K562 (cell line): ENCODE measurements around the gene RPS6KA2. TPM values are rescaled to one million over a fixed set of nuclear protein-coding genes. Genes with fewer than 3 reads are reported as not detected.
A peak's percentile ranks its signal among the peaks of the same experiment; 100 is the strongest.

Experiments used
- ATAC-seq: fragments of 200-7000 bp; cut with Tn5 transposase; 3 replicates; pipeline ENCODE4 v1.9.1; 2020; ENCODE audit warnings: moderate library complexity
- BruUV-seq: library from RNA; stranded (reverse); fragments of 400-500 nt; replicated peaks from 2 replicates; lab custom pipeline; 2021; lab: Mats Ljungman, UMichigan
- CTCF ChIA-PET: fragments of 300-600 bp; formaldehyde crosslinking; extraction: SDS; loops from one replicate; lab custom pipeline; 2021; ENCODE audit warnings: low intra/inter-chr PET ratio; lab: Yijun Ruan, JAX
- POLR2A ChIA-PET: fragments of 300-600, 350-650 bp; sonication (Branson Sonifier 250); formaldehyde crosslinking; extraction: SDS; loops from one replicate; lab custom pipeline; 2021; ENCODE audit warnings: antibody characterized with exemption, inconsistent platforms; lab: Yijun Ruan, JAX
- DNase-seq, 4 experiments: peaks; one replicate each; pipeline versions ENCODE4 v3.0.0 to v3.0.0-alpha.2; 2011 to 2018; ENCODE audit warnings: low spot score in 3 of 4, mixed read lengths in 3 of 4; ENCODE audit errors: extremely low read depth in 1 of 4
- FAIRE-seq: peaks from 2 replicates; lab custom pipeline; 2011; peaks lifted over from hg19 to GRCh38; lab: Jason Lieb, UNC
- H2AFZ ChIP-seq: 2 replicates; pipeline ENCODE4 v1.6.0; 2011; ENCODE audit warnings: low read depth, low read length, control low read depth, inconsistent platforms
- H3K27ac ChIP-seq: fragments of 200-600 bp; 3 replicates; pipeline ENCODE4 v1.8.0; 2011; ENCODE audit warnings: low read depth, mild to moderate bottlenecking, control low read depth, inconsistent platforms, low read length, moderate library complexity, mixed read lengths; ENCODE audit errors: extremely low read depth
- H3K27me3 ChIP-seq, 2 experiments: fragments of 300-600 bp in 1 of 2; 2 replicates in 1 of 2; 3 replicates in 1 of 2; pipeline versions ENCODE4 v1.6.0 to v1.8.0; 2011; ENCODE audit warnings: inconsistent platforms in 2 of 2, low read length in 2 of 2, mild to moderate bottlenecking in 1 of 2, mixed read lengths in 1 of 2, moderate library complexity in 1 of 2; ENCODE audit not compliant: control insufficient read depth in 2 of 2, insufficient read depth in 2 of 2
- H3K36me3 ChIP-seq: fragments of 300-600 bp; 3 replicates; pipeline ENCODE4 v1.8.0; 2011; ENCODE audit warnings: mild to moderate bottlenecking, low read length, inconsistent platforms; ENCODE audit not compliant: control insufficient read depth, insufficient read depth
- H3K4me1 ChIP-seq, 2 experiments: fragments of 200-600 bp in 1 of 2; replicated peaks in 1 of 2; 2 replicates in 1 of 2; 3 replicates in 1 of 2; pipeline versions ENCODE4 v1.5.1 to v1.8.0; 2011; ENCODE audit warnings: inconsistent platforms in 2 of 2, low read length in 2 of 2, mild to moderate bottlenecking in 1 of 2, mixed read lengths in 1 of 2, moderate library complexity in 1 of 2; ENCODE audit not compliant: control insufficient read depth in 2 of 2, insufficient read depth in 2 of 2
- H3K4me2 ChIP-seq: 2 replicates; pipeline ENCODE4 v1.6.1; 2011; ENCODE audit warnings: low read length, control low read depth, inconsistent platforms, mixed read lengths; ENCODE audit not compliant: insufficient read depth
- H3K4me3 ChIP-seq: fragments of 200-600 bp; sonication (generic), shearing (Covaris generic); 2 replicates; pipeline ENCODE4 v1.5.1; 2016; ENCODE audit warnings: control low read depth, inconsistent platforms
- H3K79me2 ChIP-seq: fragments of 200-600 bp; 3 replicates; pipeline ENCODE4 v1.8.0; 2011; ENCODE audit warnings: low read length, inconsistent platforms; ENCODE audit not compliant: control insufficient read depth, insufficient read depth
- H3K9ac ChIP-seq, 2 experiments: 2 replicates each; pipeline versions ENCODE4 v1.6.0 to v1.6.1; 2011; ENCODE audit warnings: low read depth in 2 of 2, low read length in 2 of 2, control low read depth in 1 of 2, inconsistent platforms in 1 of 2, mild to moderate bottlenecking in 1 of 2, mixed read lengths in 1 of 2; ENCODE audit not compliant: insufficient read depth in 1 of 2
- H3K9me1 ChIP-seq: one replicate; pipeline ENCODE4 v1.6.0; 2011; ENCODE audit warnings: inconsistent platforms, mild to moderate bottlenecking, low read length, moderate library complexity; ENCODE audit not compliant: control insufficient read depth, insufficient read depth
- H3K9me3 ChIP-seq: replicated peaks from 2 replicates; pipeline ENCODE4 v1.5.1; 2011; ENCODE audit warnings: low read depth, low read length, inconsistent platforms; ENCODE audit not compliant: control insufficient read depth, insufficient read depth
- H4K20me1 ChIP-seq: replicated peaks from 2 replicates; pipeline ENCODE4 v1.6.1; 2011; ENCODE audit warnings: low read length, inconsistent platforms, mixed read lengths; ENCODE audit not compliant: control insufficient read depth, insufficient read depth
- BHLHE40 ChIP-seq: IDR thresholded peaks from 2 replicates; pipeline ENCODE4 v1.6.1; 2011; ENCODE audit warnings: low read length, improper control_type of control experiment
- CTCF ChIP-seq, 3 experiments: IDR thresholded peaks in 2 of 3; conservative IDR thresholded peaks in 1 of 3; 2 replicates each; pipeline ENCODE4 v1.5.1; 2011 to 2012; ENCODE audit warnings: low read length in 3 of 3, mild to moderate bottlenecking in 3 of 3, control low read depth in 2 of 3, improper control_type of control experiment in 1 of 3, inconsistent platforms in 1 of 3, low read depth in 1 of 3, mixed read lengths in 1 of 3, moderate library complexity in 1 of 3; ENCODE audit not compliant: insufficient read depth in 2 of 3
- LARP7 ChIP-seq: fragments of 450-650 bp; IDR thresholded peaks from 2 replicates; pipeline ENCODE4 v1.6.1; 2016
- RAD21 ChIP-seq, 2 experiments: fragments of 250-450 bp in 1 of 2; fragments of 450-650 bp in 1 of 2; sonication (Bioruptor Pico) in 1 of 2; formaldehyde crosslinking in 1 of 2; IDR thresholded peaks in 1 of 2; conservative IDR thresholded peaks in 1 of 2; 2 replicates each; pipeline versions ENCODE4 v1.4.0 to v1.8.0; 2020 to 2022; ENCODE audit warnings: mild to moderate bottlenecking in 2 of 2, moderate library complexity in 1 of 2
- WGBS: fragments of 100-300 bp; shearing (Covaris generic); methylation state at CpG from one replicate; pipeline ENCODE4 v1.1.6; 2016; ENCODE audit warnings: low coverage, mixed read lengths; ENCODE audit not compliant: insufficient coverage; ENCODE audit errors: missing lambda C conversion rate; 5-methylcytosine and 5-hydroxymethylcytosine counted together
- in situ Hi-C: fragments of 300-500 bp; cut with MboI; formaldehyde crosslinking; loops from 4 replicates; pipeline ENCODE4 v1.15.0; 2018; ENCODE audit warnings: inconsistent platforms, mixed read lengths
- intact Hi-C: fragments of 100-400 bp; cut with micrococcal nuclease; formaldehyde crosslinking; loops from 2 replicates; pipeline ENCODE4 v1.14.2; 2022
- polyA plus RNA-seq, 8 experiments: library from polyadenylated mRNA; depleted of rRNA in 4 of 8; stranded (reverse) in 5 of 8; unstranded in 3 of 8; fragments of >200 nt; fragmentation: Nextera tagmentation in 2 of 8; fragmentation: Illumina TruSeq in 1 of 8; extraction: Ambion mirVana in 2 of 8; extraction: Trizol in 1 of 8; gene quantifications; 2 replicates each; pipeline versions ENCODE4 v1.2.1 to v1.2.3, GENCODE V29; 2011 to 2014; ENCODE audit warnings: inconsistent platforms in 1 of 8, missing spikeins in 1 of 8
- total RNA-seq, 7 experiments: library from RNA; depleted of rRNA in 6 of 7; stranded (reverse); fragments of >200 nt in 6 of 7; fragmentation: Illumina TruSeq in 2 of 7; extraction: Trizol in 2 of 7; gene quantifications; 2 replicates each; pipeline versions ENCODE4 v1.2.1 to v1.2.3, GENCODE V29; 2011 to 2021; ENCODE audit warnings: low replicate concordance in 1 of 7

Gene RPS6KA2
- total and polyA plus RNA-seq, 9 of the 15 experiments (the other 6 are each of a cell fraction or from before 2014, with no cell fraction given) = 0.29 to 1.00 (median 0.53) TPM

- H3K27me3 ChIP-seq = peaks cover 66 to 80% of the 10 kb centered on the region in 2 experiments
Measured at GRCh38 chr6:166435574-166435973, 191.5 kb downstream of the RPS6KA2 start.

More at GRCh38 chr6:166435574-166435973, 191.5 kb downstream of the RPS6KA2 start:
- Histone ChIP-seq H3K4me1 (peaks cover 0 to 3% of the 10 kb centered on the region in 2 experiments; a peak in 2 of 5 replicates), H3K27ac (no peak overlapping the region), H3K79me2 (no peaks in the 10 kb centered on the region), H2AFZ (no peak overlapping the region), H3K9ac (peak overlapping the region in 1 of 2 experiments; percentile 42; a peak in 1 of 4 replicates), H3K4me2 (no peak overlapping the region), H3K4me3 (no peak overlapping the region), H3K36me3 (no peaks in the 10 kb centered on the region), H3K9me3 (no peaks in the 10 kb centered on the region), H3K9me1 (peaks cover 5% of the 10 kb centered on the region), H4K20me1 (no peaks in the 10 kb centered on the region; the same call in 1 of the 2 replicates)
- WGBS = under 1% methylated on average over 10 of the region's 10 CpGs
- intact Hi-C loops (no loop called here), in situ Hi-C loops (no loop called here)
- no peak for FAIRE-seq
- BruUV-seq = no TSS peak
- ChIA-PET CTCF (no interaction called here), POLR2A (interaction anchor here (0.8 to 1.0 kb wide), 2 partner anchors 69 to 73 kb away, joined by 3 read pairs; no protein-coding TSS in a partner anchor)
- ATAC-seq = peak; percentile 37
- 0 out of 4 replicates have a peak, but pooled peaks of 1 of the 2 experiments have one; percentile 21 for TF ChIP-seq RAD21 (CRISPR knock-in tag; conservative IDR thresholded peaks at IDR 0.05 in 1 of 2, IDR thresholded peaks at IDR 0.05 in 1 of 2)
- peak; percentile 55; the same call in 1 of the 2 replicates for TF ChIP-seq BHLHE40
- TF ChIP-seq CTCF (IDR thresholded peaks at IDR 0.05 in 2 of 3, conservative IDR thresholded peaks at IDR 0.05 in 1 of 3; ENCODE audit: insufficient read depth in 2 of 3, low read depth in 1 of 3, low read length in 3 of 3) = 0 out of 6 replicates have a peak, but pooled peaks of 1 of the 3 experiments have one; percentile 15
- TF ChIP-seq LARP7 = no peak
- no peak for DNase-seq
